GM19463 (cell line): ENCODE measurements around the gene ZNF485.
"Not testable (repeated sequence)": the region's sequence is repeated elsewhere in the genome, so short reads cannot be mapped to it uniquely, and the experiment has no call there.

Experiments used
- ATAC-seq: cut with Tn5 transposase; IDR thresholded peaks from one replicate; pipeline ENCODE4 v1.9.1; 2021; ENCODE audit warnings: mild to moderate bottlenecking, moderate library complexity; ENCODE audit not compliant: unreplicated experiment

The ZNF485 gene

DNA sequence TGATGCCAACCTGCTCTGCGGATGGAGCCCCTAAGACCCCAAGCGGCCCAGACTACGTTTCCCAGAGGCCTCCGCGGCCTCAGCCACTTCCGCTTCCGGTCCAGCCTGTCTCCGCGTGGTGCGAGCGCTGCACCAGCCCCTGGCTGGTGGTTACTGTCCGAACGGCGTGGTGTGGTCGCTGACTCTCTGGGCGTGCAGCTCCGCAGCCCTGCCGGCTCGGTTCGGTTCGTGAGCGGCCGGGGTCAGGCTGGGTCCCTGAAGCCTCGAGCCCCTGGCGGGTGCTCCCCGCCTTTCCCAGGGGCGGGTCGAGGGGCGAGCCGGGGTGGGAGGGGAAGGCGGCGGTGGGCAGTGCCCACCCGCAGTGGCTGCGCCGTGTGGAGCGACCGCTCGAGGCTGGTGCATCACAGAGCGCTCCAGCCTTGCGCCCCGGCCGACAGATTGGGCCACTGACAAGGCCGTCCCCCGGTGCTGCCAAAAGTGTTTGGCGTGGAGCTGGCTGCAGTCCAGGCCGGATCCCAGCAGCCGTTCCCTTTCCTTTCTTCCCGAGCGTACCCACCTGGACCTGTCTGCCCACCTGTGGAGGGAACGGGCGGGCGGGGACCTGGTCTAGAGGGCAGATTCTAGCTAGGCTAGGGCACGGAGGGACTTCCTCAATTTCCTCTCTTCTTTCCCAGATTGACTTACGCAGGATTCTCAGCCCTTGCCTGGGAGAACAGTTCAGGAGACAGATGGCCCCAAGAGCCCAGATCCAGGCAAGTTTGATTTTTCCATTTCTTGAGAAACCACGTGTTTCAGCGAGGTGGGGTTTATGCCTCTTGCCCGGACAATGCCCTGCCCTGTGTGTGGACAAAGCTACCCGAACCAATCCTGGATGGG is at the start of gene ZNF485:
Gene ZNF485 (plus strand): TSS at position 116 of the 876 bp plus-strand sequence. CDS start 613 bp downstream, at position 729.
- ATAC-seq = peak; percentile 99

DNA sequence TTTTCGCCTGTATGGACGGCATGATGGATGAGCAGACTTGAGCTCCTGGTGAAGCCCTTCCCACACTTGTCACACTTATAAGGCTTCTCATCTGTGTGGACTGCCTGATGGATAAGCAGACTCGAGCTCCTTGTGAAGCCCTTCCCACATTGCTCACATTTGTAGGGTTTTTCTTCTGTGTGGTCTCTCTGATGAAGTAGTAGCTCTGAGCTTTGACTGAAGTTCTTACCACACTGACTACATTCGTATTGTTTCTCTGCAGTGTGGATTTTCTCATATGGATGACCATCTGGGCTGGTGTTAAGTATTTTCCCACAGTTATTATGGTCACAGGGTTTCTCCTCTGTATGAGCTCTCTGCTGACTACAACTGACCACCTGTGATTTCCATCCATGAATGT is 49.0 kb upstream of the ZNF485 start:
- no peak for ATAC-seq

DNA sequence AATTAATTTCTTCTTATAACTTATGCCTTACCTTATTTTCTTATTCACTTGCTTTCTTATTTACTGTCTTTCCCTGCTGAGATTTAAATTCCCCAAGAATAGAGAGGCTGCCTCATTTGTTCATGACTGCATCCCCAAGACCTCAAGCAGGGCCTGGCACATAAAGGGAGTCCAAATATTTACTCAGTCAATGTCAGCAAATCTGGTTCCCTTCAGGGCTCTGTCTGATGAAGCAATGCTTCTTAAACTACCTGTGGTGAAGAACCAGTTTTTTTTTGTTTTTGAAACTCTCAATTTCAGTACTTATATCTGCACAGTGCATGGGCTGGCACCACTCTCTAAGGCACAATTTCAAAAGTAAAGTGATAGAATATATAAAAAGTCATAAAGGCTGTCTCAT is 36.6 kb upstream of the ZNF485 start:
- ATAC-seq = no peak

DNA sequence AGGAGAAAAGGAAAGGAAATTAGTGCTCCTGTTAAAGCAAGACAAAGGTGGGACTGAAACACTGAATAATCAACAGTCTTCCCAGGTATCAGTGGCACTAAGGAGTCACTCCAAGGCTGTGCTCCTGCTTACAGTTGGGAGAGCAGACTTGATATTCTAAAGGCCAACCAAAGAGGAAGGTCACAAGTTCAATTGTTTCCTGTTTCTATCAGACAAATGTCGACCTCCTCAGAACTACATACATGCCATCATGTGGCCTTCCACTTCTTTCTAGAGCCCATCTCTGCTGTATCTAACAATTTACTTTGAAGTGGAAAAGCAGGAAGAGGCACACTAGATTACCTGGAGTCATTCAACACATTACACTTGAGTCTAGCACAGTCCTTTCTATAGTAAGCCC is 35.3 kb upstream of the ZNF485 start:
- no peak for ATAC-seq

DNA sequence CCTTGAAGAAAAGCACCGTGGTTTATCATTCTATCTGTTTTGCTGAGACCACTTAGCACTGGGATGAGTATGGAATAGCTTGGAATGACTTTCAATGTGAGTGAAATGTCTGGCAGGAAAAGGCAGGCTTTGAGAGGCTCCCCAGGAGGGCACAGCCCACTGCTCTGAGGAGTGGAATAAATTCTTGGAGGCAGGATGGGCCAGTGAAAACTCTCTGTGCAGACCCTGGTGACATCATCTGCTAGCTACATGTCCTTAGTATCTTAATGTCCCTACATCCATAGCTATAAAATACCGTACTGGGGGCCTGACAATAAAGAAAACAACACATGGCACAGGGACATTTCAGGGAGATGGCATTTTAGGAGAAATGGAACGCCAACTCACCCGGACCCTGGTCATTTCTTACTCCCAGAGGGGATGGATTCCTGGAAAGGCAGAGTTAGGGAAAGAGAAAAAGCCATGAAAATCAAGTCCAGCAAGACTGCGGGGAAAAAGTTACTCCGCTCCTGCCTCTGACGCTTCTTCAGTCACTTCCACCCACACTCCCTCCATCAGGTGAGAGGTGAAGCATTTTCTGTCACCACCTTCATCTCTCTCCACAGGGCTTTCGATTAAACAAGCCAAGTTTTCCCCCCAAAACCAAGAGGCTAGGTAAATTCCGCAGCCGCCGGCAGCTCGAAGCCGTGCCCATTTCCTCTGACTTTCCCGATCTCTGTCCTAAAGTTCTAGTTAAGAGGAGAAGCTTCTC is 32.8 kb upstream of the ZNF485 start:
- no peak for ATAC-seq

DNA sequence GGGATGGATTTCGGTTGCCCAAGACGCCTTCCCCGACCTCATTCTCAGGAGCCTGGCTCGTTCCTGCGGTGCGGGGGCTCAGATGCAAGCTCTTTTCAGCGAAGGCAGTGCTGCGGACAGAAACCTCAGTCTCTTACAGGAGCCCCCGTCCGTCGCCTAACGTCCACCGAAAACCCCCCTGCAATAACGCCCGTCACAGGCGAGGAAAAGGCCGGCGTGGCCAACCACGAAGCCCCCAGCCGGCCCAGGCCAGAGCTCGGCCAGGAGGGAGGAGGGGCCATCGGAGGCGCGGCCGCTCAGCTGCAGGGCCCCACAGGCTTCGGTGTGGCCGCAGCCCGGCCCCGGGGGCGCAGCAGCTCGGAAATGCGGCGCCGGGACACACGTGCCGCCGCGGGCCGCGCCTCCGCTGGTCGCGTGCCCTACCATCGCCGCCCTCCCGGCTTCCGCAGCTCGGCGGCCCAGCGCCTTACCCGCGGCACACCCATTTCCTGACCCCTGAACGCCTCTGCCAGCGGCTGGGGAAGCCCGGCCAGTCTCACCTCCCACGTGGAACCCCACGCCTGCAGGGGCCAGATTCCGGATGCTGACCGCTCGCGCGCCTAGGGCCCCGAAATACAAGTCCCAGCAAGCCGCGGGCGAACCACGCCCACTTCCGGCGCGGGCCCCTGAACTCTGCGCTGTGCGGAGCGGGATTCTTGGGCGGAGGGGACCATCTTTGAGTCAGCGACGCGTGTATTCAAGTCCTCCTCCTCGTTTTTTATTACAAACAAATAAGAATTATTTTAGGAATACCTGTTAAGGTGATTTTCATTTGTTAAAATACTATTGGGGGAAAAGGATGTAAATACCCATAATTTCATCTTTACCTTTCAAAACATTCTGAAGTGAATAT is 32.0 kb upstream of the ZNF485 start, which contains the start of gene ZNF239:
Gene ZNF239 (minus strand): TSS at position 616 of the 892 bp plus-strand sequence. CDS start 16,537 bp downstream, outside the sequence.
- ATAC-seq = peak; percentile 98

DNA sequence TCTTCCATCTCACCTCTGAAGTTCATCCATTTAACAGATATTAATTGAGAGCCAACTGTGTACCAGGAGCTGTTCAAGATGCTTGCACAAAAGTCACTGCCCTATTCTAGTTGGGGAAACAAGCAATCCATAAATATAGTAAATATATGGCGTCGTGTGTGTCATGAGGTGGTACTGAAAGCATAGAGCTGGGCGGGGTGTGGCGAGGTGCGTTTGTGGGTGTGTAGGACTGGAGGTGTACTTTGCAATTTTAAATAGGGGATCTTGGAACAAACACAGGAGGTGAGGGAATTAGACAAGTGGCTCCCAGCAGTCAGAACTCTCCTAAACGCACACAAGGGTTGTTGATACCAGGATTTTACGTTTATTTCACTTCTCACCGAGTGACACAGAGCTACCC is 31.3 kb upstream of the ZNF485 start:
- ATAC-seq = no peak

DNA sequence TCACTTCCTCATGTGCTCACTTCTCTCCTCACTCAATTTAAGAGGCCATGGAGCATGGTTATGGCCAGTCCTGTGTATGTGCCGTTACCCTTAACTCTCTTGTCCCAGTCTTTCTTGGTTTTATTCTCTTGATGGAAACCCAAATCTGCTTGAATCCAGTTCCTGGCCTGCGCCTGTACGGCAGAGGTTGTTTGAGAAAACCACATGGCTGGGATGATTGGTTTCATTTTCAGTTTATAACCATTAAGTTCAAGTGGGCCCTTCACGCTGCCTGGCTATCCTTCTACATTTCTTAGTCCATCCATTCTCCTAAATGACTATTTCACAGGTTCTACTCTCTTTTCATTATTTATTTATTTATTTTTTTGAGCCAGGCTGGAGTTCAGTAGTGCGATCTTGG is 30.2 kb upstream of the ZNF485 start:
- no peak for ATAC-seq

DNA sequence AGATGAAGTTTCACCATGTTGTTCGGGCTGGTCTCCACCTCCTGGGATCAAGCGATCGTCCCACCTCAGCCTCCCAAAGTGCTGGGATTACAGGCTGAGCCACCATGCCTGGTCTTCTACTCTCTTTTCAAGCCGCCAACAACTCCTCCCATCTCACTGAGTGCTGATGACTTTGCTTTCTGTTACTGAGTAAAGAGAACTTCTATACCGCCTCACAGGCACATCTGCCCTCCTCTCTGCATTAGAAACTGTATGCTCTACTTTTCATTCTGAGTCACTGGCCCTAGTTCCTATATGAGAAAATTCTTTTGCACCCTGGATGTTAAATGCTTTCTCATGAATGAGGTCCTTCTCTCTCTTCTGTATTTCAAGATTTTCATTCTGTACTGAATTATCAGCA is 29.7 kb upstream of the ZNF485 start:
- no peak for ATAC-seq

DNA sequence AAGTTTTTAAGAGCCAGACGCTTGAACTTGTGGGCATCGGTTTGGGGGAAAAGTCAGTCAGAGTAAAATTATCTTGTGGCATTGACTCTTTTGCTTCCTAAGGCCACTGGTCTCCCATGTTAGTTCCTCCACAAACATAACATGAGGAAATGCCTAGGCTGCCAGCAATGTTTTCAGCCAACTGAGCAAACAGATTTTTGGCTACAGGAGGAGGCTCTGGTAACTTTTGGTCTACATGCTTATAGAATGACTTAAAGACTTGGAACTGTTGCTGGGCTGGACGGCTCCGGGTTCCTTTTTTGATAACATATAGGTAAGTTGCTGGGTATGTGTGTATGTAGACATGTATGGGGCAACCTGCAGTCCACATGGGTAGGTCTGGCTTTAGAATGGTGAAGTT is 22.2 kb upstream of the ZNF485 start:
- no peak for ATAC-seq

DNA sequence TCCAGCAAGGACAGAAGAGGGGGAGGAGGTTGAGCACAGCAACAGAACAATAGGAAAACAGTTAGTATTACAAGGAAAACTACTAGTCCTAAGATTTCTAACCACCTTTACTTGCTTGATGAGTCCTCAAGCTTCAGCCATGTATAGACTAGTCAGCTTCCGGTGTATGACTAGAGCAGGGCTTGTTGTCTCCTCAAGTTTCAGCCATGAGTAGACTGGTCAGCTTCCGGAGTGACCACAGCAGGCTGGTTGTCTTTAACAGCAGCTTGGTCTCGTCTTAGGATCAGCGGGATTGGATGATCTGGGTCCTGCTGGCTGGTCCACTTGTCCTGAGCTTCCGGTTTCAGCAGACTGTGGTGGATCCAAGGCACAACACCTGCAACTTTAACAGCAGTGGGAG is 21.2 kb upstream of the ZNF485 start:
- ATAC-seq = no peak

DNA sequence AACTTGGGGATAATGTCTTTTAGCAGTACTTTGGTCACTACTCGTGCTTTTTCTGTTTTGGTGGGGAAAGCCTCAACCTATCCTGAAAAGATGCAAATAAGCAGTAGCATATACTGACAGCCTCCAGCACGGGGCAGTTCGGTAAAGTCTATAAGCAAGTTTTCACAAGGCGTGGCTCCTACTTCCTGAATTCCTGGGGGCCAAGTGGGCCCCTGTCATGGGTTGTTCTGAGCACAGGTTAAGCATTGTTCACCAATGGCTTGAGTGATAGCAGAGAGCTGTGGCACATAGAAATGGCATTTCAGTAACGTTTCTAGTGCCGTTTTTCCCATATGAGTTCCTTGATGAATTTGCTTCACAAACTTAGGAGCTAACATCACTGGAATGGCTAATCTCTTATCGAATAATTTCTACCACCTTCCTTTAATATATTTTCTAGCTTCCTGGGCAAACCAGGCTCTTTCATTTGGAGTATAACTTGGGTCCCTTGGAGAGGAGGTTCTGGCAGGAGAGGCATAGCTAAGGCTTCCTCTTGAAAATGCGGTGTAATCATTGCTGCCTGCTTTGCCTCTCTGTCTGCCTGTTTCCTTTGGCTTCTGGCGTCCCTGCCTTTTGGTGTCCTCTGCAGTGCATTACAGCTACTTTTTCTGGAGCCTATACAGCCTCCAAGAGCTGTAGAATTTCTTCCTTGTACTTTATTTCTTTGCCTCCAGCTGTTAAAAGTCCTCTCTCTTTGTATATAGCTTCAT is 20.1 kb upstream of the ZNF485 start:
- no peak for ATAC-seq

DNA sequence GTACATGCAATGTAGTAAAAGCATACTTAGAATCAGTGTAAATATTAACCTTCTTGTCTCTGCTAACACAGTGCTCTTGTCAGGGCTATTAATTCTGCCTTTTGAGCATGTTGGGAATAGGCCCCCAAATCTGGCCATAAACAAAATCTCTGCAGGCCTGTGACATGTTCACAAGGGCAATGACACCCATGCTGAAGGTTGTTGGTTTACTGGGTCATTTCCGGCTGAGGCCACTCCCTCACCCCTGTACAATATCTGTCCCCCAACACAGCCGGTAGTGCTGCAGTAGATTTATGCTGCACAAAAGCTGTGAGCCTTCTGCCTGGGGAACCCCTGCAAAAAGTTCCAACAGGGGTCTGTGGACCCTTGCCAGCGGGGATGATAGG is 19.5 kb upstream of the ZNF485 start:
- not testable (repeated sequence) for ATAC-seq

DNA sequence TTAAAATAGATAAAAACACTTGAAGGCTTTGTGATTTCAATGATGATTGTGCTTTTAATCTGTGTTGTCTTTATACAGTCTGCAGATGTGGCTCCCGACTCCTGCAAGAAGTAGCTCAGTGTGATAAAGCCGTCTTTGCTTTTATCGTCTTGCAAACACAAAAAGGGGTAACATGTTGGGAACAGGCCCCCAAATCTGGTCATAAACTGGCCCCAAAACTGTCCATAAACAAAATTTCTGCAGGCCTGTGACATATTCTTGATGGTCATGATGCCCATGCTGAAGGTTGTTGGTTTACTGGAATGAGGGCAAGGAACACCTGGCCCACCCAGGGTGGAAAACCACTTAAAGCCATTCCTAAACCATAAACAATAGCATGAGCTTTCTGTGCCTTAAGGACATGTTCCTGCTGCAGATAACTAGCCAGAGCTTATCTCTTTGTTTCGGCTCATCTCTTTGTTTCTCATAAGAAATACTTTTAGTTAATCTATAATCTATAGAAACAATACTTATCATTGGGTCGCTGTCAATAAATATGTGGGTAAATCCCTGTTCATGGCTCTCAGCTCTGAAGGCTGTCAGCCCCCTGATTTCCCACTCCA is 14.8 kb upstream of the ZNF485 start:
- ATAC-seq = no peak

DNA sequence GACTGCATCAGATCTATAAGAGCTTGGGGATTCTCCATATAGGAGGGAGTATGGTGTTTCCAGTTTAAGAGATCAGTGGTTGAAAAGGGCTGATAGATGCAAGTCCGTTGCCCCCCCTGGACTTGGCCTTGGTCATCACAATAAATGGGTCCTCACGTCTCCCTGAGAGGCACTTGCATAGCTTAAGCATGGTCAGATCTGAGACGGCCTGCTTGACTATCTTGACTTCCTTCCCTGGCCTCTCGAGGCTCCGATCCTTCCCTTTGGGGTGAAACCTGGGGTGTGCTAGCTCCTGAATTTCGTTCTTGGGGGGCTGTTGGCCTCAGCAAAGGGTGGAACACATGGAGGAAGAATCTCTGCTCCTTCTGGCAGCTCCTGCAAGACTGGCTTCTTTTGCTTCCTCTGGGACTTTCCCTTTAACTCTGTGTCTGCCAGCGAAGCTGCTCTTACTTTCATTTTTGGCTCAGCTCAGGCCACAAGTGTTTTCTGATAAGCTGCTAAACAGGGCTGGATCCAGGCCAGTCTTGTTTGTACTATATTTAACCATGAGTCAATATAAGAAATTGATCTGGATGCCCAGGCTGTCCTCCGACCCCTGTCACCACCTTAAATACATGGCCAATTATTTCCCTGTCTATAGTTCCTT is 11.2 kb upstream of the ZNF485 start:
- ATAC-seq = peak; percentile 90

DNA sequence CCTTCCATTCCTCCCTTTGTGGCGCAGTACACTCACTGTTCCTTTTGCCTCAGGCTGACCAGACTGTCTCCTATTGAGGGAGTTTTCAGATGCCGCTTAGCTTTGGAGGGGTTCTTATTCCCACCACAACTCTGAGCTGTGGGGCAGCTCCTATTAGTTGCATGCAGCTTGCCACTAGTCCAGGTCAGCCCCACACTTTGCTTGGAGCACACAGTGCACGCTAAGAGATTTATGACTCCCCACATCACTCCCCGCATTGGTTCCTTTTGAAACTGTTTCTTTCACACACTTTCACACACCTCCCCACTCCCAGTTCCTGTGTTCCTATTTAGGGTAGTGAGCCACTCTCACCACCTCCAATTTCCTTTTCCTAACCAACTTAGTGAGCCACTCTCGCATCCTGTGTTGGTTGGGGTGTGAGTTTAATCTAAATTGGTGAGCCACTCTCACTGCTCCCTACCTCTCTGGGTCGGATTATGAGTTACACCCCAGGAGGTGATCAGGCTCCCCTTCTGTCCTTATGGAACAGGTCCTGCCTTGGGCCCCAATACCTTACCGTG is 10.4 kb upstream of the ZNF485 start:
- peak; percentile 42 for ATAC-seq

DNA sequence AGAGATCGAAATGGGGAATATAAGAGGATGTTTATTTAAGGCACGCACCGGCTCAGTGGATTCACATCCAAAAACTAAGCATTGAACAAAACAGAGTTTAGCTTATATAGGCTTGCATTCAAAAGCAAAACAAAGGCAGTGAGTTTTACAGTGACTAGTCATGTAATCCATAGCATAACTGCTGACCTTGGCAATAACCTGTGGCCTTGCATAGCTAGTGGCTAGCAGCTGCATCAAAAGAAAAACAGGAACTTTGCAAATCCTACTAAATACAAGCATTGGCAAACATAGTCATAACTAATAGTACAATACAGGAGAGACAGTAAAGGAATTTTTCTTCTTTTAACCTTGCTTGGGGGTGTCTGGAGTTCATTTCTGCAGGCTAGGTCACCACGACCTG is 9.7 kb upstream of the ZNF485 start:
- no peak for ATAC-seq

DNA sequence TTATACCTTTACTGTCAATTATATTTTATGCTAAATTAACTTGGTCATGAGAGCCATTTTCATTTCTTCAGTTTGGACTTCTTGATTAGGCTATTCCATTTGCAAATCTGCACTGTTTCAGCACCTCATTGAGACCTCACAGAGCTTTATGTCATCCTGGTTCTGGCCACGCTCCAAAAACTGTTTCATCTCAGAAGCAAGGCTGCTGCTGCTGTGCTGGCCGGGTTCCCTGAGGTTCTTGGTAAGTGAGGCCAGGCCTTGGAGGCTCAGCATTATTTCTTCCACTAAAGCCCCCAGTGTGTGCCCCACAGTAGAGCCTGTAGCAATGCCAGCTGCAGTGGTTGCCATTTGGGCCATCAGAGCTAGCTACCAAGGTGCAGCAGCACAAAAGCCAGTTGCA is 7.8 kb upstream of the ZNF485 start:
- no peak for ATAC-seq

DNA sequence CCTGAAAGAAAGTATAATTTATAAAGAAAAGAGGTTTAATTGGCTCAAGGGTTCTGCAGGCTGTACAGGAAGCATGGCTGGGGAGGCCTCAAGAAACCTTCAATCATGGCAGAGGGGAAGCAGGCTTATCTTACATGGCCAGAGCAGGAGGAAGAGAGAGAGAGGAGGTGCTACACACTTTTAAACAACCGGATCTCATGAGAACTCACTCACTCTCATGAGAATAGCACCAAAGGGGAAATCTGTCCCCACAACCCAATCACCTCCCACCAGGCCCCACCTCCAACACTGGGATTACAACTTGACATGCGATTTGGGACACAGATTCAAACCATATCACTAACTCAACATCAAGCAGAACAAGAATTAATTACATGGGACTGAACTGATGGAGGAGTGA is 6.9 kb upstream of the ZNF485 start:
- no peak for ATAC-seq
